HG03108 (cell line): ENCODE data around the gene PSME4.

Experiments used
- ATAC-seq: cut with Tn5 transposase; IDR thresholded peaks from one replicate; pipeline ENCODE4 v1.9.1; 2021; ENCODE audit warnings: moderate library complexity; ENCODE audit not compliant: unreplicated experiment

Gene PSME4

DNA sequence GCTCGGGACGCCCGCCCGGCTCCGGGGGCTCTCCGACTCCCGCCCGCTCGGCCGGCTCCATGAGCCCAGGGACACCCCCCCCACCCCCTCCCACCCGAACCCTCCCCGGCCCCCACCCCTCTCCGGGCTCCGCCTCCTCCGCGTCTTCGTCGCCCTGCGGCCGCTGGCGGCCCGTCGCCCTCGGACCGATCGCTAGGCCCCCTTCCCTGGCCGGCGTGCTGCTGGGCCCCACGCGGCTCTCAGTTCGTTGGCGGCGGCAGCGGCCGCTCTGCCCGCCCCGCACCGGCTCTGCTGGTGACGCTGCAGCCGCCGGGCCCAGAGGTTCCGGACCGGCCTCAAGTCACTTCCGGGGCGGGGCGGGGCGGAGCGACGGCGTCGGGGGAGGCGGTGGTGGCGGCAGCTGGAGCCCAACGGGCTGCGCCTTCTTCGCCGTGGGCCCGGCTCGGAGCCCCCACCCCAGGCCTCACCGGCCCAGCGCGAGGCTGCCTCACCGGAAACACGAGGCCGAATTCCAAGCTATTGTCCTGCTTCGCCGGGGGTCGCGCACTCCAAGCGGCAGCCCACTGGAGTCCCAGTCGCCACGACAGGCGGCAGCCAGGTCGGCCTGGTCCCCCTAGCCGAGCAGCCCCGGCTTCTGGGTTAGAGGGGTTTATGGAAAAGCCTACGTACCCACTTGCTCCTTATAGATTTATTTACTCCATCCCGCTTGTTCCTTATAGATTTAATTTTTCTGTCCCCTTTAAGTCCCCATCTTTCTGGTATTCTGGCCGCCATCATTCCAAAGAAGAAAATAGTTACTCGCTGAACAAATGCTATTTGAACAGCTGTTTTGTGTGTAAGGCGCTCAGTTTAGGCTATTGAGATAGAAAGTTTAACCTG lies at the start of gene PSME4:
Gene PSME4, minus strand, starts transcription at position 270 of the 879 bp plus-strand sequence. Its CDS starts 209 bp downstream, at position 61.
- ATAC-seq: peak; percentile 89

DNA sequence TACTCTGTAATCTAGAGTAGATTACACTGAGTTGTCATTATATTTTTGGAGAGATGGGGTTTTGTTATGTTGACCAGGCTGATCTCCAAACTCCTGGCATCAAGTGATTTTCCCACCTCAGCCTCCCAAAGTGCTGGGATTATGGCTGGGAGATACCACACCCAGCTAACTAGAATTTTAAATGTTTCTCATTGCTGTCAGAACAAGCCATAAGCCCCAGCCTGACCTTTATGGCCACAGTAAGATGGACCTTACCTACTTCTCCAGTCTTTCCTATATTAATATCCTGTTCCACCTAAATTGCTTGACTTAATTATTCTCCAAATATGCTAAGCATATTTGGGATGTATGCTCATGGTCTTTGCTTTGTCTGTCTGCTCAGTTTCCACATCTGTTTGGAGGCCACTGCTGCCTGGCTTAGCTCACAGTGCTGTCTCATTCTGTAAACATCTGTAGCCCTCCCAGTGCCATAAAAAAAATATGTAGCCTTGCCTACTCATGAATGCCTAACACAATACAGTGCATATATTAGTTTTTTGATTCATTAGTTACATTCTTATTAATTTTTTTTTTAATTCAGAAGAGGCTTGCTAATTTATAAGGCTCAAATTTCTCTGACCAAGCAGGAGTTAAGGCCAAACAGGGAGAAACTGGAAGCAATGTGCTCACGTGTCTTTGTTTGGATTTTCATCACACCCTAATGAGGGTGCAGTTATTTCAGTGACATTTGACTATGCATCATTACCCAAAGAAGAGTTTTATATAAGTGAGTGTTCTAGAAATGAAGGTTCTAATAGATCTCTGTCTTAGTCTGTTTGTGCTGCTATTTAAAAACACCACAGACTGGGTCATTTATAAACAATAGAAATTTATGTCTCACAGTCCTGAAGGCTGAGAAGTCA lies 45.3 kb upstream of the PSME4 start:
- no peak for ATAC-seq

DNA sequence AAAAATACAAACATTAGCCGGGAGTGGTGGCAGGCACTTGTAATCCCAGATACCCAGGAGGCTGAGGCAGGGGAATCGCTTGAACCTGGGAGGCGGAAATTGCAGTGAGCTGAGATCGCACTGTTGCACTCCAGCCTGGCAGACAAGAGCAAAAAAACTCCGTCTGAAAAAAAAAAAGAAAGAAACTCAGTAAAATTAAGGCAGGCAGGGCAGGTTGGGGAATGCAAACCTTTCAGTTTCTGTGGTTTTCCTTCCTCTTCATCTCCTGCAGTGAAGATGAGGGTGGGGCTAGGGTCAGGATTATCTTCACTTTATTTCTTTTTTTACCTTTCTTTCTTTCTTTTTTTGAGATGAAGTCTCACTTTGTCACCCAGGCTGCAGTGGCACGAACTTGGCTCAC lies 43.2 kb upstream of the PSME4 start:
- ATAC-seq: no peak

DNA sequence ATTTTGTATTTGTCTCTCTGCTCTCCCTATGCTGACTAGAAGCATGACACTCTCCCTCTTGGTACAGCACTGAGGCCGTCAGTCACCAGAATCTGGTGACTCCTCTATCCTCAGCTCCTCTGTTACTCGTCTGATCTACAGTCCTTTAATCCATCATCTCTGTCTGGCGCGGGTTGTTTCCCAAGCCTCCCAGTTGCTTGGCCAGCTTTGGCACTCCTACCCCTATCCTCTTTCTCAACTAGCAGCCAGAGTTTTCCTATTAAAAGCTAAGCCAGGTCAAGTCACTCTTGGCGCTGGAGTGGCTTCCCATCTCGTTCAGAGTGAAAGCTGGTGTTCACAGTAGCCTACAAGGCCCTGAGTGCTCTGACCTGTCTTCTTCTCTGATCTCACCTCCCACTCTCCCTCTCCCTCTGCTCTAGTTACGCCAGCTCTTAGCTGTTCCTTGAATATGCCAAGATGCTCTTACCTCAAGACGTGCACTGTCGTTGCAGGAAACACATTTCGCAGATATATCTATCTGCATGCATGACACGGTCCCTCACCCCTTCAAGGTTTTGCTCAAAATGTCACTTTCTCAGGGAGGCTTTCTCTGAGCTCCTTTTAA lies 41.8 kb upstream of the PSME4 start:
- no peak for ATAC-seq

DNA sequence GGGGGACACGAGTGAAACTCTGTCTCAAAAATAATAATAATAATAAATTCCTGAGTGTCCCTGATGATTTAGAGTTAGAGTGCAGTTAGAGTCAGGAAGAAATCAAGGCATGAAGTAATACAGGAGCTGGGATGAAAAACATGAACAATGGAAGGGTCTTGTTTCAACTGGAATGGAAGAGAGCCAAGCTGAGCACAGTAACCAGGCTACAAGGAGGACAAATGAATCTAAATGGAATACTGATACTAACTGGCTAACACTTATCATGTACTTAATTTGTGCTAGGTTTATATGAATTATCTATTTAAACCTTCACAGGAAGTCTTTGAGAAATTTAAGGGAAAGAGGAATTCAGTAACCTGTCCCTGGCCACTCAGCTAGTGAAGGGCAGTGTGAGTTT lies 38.8 kb upstream of the PSME4 start:
- ATAC-seq: no peak

DNA sequence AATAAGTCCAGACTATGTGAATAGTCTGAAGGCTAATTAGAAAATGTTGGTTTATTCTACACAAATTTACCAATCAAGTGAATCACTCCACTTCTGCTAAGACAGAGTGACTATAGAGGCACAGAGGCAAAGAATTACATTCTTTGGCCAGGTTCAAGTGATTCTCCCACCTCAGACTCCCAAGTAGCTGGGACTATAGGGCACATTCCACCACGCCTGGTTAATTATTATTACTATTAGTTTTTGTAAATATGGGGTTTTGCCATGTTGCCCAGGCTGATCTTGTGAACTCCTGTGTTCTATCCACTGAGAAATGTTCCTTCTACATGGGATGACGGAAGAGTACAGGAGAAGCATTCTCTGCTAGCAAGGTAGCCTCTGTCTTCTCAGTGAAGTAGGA lies 37.6 kb upstream of the PSME4 start:
- no peak for ATAC-seq

DNA sequence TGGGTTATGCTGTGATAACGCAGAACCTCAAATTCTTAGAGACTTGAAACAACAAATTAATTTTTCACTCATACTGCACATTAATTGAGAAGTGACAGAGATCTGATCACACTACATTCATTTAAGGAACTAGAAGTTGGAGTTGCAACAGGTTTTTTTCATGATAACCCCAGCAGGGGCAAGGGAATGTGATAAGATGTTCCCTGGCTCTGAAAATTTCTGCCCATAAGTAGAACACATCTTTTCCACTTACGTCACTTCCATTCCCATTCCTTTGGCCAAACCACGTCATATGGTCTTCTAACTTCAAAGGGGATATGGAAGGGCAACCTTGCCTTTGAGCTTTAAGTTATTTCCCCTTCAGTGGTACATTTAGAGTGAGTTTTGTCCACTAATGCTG lies 29.7 kb upstream of the PSME4 start:
- no peak for ATAC-seq

DNA sequence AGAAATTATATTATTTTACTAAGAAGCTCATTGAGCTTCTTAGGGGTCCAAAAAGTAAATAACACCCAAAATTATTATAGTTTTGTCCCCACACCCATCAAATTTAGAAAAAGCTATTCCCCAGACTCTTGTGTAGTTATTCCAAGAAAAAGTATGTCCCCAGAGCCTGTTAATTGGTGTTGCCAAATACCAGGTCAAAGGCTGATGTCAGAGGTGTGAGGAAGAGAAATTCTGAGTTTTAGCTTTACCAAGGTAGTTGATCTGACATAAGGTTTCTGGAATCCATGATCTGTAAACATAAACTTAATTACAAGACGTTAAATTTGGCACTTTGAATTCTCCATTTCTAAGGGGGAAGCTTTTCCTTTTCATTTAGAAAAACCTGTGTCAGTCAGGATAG lies 29.3 kb upstream of the PSME4 start:
- no peak for ATAC-seq

GRCh38 chr2:53998834-53999233 lies 28.0 kb upstream of the PSME4 start:
- ATAC-seq: no peak

DNA sequence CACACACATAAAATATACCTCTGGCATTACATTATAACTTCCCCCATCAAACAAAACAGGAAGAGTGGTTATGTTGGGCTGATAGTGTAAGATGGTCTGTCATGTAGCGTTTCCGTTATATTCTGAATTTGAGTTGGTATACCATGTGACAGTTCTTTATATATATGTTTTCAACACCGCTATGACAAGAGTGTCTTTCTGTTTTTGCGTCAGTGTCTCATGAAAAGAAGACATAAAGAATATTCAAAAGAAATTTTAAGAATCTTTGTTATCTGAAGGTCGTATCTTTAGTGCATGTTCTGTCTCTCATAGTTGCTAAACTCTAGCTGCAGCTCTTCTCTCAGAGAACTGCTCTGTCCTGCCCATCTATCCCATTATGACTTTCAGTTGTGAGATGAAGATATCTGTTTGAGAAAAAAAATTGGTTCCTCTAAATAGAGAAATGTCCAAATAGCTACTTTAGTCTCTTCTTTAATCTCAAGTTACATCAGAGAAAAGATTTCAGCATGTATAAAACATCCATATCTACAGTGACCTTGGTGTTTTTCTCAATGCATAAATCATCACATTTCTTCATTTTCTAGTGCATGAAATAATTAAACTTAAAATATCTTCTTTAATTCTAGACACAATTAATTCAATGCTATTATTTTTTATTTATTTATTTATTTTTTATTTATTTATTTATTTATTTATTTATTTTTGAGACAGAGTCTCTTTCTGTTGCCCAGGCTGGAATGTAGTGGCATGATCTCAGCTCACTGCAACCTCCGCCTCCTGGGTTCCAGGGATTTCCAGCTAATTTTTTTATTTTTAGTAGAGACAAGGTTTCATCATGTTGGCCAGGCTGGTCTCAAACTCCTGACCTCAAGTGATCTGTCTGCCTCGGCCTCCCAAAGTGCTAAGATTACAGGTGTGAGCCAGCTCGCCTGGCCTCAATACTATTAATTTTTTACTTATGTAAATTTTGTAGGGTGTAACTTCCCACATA lies 24.3 kb upstream of the PSME4 start:
- ATAC-seq: peak; percentile 88

- ATAC-seq: no peak
Observed at GRCh38 chr2:53991948-53992347, 21.2 kb upstream of the PSME4 start.

GRCh38 chr2:53989210-53989862 lies 18.5 kb upstream of the PSME4 start:
- no peak for ATAC-seq

- peak; percentile 62 for ATAC-seq
Observed at GRCh38 chr2:53987336-53987921, 16.6 kb upstream of the PSME4 start.

DNA sequence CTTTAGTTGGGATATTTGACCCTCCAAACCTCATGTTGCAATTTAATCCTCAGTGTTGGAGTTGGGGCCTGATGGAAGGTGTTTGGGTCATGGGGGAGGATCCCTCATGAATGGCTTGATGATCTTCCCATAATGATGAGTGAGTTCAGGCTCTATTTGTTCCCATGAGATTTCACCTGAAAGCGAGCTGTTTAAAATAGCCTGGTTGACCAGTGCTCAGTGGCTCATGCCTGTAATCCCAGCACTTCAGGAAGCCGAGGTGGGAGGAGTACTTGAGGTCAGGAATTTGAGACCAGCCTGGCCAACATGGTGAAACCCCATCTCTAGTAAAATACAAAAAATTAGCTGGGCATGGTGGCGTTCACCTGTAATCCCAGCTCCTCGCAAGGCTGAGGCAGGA lies 14.9 kb upstream of the PSME4 start:
- no peak for ATAC-seq

DNA sequence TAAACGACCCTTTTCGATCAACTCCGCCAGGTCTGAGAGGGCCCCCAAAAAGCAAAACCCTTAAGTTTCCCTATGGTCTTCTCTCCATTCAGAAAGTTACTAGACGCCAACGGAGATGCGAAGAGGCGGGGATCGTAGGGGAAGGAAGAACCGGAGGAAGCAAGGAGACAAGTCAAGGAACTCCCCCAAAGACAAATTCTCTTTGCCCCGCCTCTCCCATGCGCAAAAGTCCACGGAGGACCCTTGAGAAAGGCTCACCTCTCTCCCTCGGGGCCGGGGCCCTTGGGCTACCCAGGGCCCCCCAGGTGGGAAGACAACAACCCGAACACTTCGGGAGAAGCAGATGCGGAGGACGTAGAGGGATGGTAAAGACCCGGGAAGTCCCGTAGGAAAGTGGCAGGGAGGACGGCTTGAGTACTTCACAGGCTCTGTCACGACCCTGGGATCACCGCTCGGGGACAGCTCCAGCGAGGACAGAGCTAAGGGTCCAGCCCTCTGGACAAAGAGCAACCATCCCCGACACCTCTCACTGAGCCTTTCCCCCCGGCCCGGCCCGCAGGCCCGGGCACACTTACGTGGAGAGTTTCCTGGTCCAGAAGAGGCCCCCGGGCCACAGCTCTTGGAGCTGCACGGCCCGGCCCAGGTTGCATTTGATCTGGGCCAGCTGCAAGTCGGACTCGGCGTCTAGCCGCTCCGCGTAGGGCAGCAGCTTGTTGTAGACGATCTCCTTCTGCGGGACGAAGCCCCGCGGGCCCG lies 647 bp downstream of the PSME4 start:
- ATAC-seq: peak; percentile 14

DNA sequence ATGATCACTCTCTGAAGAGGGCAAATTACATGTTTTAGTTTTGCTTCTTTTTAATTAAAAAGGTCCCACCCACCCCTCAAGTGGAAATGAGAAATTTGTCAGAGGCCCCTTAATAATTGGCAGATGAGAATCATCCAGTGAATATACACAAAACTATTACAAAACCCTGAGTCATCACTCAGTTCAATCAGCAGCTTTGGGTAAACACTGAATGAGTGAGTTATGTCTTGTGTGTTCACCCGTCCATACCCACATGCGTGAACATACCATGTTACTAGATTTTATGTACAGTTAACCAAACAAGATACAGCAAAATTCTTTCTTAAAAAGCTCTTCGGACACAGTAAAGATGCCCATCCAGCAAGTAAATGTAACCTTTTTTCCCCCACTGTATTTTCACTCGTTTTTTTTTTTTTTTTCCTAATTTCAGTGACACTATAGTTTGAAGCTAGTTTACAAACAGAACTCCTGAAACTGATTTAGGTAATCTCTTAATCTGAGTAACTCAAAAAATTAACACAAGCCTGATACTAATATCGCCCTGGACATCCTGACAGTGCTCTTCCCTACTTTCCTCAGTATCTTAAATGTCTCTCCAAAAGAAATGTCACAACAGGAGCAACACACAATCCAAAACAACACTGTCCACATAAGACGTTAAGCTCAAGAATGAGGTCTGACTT lies 1.4 kb downstream of the PSME4 start:
- peak; percentile 28 for ATAC-seq

DNA sequence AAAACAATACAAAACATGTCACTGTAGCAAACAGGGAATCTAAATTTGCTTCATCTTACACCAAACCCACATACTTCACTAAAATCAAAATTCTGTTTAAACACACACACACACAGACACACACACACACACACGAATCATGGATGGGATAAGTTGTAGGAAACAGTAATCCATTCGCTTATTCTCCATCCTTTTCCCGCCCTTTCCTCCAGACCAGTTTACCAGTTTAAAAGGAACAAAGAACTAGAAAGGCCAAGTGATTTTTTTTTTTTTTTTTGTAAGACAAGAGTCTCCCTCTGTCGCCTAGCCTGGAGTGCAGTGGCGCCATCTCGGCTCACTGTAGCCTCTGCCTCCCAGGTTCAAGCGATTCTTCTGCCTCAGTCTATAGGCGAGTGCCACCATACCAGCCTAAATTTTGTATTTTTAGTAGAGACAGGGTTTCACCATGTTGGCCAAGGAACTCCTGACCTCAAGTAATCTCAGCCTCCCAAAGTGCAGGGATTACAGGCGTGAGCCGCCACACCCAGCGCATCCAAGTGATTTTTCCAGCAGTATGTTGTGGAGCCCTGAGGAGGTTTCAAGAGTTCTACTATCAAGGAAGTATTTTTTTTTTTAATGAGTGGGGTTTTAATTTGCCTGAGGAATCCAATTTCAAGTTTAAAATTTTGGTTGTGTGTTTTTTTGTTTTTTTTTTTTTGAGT lies 5.7 kb downstream of the PSME4 start:
- no peak for ATAC-seq
